ENCODE measurements around the gene RAB33B.

The RAB33B gene

DNA sequence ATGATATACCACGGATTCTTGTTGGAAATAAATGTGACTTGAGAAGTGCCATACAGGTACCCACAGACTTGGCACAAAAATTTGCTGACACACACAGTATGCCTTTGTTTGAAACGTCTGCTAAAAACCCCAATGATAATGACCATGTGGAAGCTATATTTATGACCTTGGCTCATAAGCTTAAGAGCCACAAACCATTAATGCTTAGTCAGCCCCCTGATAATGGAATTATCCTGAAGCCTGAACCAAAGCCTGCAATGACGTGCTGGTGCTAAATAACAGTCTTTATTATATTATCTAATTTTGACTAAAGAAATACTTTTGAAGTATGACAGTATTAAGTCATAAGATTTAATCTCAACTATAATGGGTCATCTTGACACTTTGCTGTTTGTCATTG is 18.9 kb downstream of the RAB33B start:
- TF ChIP-seq GABPA (IDR thresholded peaks at IDR 0.05; ENCODE audit: low read depth), result no peak
- TF ChIP-seq, protein P1, sequence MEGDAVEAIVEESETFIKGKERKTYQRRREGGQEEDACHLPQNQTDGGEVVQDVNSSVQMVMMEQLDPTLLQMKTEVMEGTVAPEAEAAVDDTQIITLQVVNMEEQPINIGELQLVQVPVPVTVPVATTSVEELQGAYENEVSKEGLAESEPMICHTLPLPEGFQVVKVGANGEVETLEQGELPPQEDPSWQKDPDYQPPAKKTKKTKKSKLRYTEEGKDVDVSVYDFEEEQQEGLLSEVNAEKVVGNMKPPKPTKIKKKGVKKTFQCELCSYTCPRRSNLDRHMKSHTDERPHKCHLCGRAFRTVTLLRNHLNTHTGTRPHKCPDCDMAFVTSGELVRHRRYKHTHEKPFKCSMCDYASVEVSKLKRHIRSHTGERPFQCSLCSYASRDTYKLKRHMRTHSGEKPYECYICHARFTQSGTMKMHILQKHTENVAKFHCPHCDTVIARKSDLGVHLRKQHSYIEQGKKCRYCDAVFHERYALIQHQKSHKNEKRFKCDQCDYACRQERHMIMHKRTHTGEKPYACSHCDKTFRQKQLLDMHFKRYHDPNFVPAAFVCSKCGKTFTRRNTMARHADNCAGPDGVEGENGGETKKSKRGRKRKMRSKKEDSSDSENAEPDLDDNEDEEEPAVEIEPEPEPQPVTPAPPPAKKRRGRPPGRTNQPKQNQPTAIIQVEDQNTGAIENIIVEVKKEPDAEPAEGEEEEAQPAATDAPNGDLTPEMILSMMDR (IDR thresholded peaks at IDR 0.05; ENCODE audit: insufficient read depth, low read length), result no peak
- TF ChIP-seq POLR2AphosphoS5 (IDR thresholded peaks at IDR 0.05; ENCODE audit: low read depth), result no peak
- no peak for TF ChIP-seq SPI1 (IDR thresholded peaks at IDR 0.05; ENCODE audit: borderline replicate concordance, low read depth)
- TF ChIP-seq, protein P2, sequence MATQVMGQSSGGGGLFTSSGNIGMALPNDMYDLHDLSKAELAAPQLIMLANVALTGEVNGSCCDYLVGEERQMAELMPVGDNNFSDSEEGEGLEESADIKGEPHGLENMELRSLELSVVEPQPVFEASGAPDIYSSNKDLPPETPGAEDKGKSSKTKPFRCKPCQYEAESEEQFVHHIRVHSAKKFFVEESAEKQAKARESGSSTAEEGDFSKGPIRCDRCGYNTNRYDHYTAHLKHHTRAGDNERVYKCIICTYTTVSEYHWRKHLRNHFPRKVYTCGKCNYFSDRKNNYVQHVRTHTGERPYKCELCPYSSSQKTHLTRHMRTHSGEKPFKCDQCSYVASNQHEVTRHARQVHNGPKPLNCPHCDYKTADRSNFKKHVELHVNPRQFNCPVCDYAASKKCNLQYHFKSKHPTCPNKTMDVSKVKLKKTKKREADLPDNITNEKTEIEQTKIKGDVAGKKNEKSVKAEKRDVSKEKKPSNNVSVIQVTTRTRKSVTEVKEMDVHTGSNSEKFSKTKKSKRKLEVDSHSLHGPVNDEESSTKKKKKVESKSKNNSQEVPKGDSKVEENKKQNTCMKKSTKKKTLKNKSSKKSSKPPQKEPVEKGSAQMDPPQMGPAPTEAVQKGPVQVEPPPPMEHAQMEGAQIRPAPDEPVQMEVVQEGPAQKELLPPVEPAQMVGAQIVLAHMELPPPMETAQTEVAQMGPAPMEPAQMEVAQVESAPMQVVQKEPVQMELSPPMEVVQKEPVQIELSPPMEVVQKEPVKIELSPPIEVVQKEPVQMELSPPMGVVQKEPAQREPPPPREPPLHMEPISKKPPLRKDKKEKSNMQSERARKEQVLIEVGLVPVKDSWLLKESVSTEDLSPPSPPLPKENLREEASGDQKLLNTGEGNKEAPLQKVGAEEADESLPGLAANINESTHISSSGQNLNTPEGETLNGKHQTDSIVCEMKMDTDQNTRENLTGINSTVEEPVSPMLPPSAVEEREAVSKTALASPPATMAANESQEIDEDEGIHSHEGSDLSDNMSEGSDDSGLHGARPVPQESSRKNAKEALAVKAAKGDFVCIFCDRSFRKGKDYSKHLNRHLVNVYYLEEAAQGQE (IDR thresholded peaks at IDR 0.05; ENCODE audit: insufficient replicate concordance, low read depth), result no peak
- Histone ChIP-seq H3K4me3 (replicated peaks; ENCODE audit: insufficient read depth, low read length) (no peak overlapping the region), H3K27me3 (ENCODE audit: insufficient read depth, poor library complexity, severe bottlenecking) (no peaks in the 10 kb centered on the region), H3K27ac (replicated peaks) (no peak overlapping the region)
- no peak for DNase-seq (ENCODE audit: low read depth in 1 of 2, low spot score in 1 of 2)

DNA sequence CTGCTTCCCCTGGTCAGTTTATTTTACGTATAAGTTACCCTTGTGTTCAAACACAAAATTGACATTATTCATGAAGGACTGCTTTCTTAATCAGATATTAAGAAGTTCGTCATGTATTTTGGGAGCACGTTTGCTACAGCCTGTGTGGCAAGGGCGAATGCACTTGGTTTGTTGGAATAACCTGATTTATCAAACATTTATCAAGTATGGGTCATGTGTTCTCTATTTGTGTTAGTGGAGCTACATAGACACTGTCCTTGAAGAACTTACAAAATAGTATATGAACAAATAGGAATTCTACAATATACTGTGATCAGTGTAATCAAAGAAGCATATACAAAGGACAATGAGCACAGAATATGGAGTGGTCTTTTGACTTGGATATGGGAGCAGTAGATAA is 22.4 kb downstream of the RAB33B start:
- Histone ChIP-seq H3K4me3 (replicated peaks; ENCODE audit: insufficient read depth, low read length) (no peak overlapping the region), H3K27ac (replicated peaks) (no peak overlapping the region)
- TF ChIP-seq, protein P2 (IDR thresholded peaks at IDR 0.05; ENCODE audit: insufficient replicate concordance, low read depth), result no peak
- TF ChIP-seq, protein P1 (IDR thresholded peaks at IDR 0.05; ENCODE audit: insufficient read depth, low read length), result no peak

DNA sequence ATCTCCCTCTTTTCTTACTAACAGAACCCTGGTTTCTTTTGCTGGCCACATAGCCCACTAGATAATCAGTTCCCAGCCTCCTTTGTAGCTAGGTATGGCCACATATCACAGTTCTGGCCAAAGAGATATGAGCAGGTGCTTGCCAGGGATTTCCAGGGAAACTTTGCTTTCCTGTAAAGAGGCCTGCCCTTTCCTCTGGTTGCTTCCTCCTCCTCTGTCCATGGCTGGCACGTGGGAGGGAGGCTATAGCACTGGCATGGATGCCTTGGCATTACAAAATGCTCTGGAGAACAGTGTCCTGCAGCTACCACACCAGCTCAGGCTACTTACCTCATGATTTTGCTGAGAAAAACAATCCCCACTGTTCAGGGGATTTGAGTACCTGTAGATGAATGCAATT is 27.5 kb downstream of the RAB33B start:
- TF ChIP-seq SPI1 (IDR thresholded peaks at IDR 0.05; ENCODE audit: borderline replicate concordance, low read depth) (no peak), POLR2AphosphoS5 (IDR thresholded peaks at IDR 0.05; ENCODE audit: low read depth) (no peak), GABPA (IDR thresholded peaks at IDR 0.05; ENCODE audit: low read depth) (no peak)
- TF ChIP-seq, protein P1 (IDR thresholded peaks at IDR 0.05; ENCODE audit: insufficient read depth, low read length), result no peak
- TF ChIP-seq, protein P2 (IDR thresholded peaks at IDR 0.05; ENCODE audit: insufficient replicate concordance, low read depth), result no peak
- no peak for DNase-seq (ENCODE audit: low read depth in 1 of 2, low spot score in 1 of 2)
- no peaks in the 10 kb centered on the region for H3K27me3 ChIP-seq (ENCODE audit: insufficient read depth, poor library complexity, severe bottlenecking)
- H3K4me3 ChIP-seq (replicated peaks; ENCODE audit: insufficient read depth, low read length), result no peak overlapping the region
- no peak overlapping the region for H3K27ac ChIP-seq (replicated peaks)

More for the DNA sequence above, 22.4 kb downstream of the RAB33B start:
- H3K27me3 ChIP-seq (ENCODE audit: insufficient read depth, poor library complexity, severe bottlenecking), result no peaks in the 10 kb centered on the region
- DNase-seq (ENCODE audit: low read depth in 1 of 2, low spot score in 1 of 2), result no peak
